Glomerular visceral epithelial cell (primary cell): ENCODE data around the gene DCUN1D2.
"Not testable (repeated sequence)": the region's sequence is repeated elsewhere in the genome, so short reads cannot be mapped to it uniquely, and the experiment has no call there.

Experiments
- DNase-seq: peaks from one replicate; pipeline ENCODE4 v3.0.0-alpha.2; 2016; ENCODE audit errors: extremely low spot score

The DCUN1D2 gene

GRCh38 chr13:113490496-113491417 is at the start of gene DCUN1D2:
Gene DCUN1D2 (minus strand): TSS chr13:113490711. CDS start chr13:113490669, 42 bp downstream.
- DNase-seq, result peak; percentile 98

DNA sequence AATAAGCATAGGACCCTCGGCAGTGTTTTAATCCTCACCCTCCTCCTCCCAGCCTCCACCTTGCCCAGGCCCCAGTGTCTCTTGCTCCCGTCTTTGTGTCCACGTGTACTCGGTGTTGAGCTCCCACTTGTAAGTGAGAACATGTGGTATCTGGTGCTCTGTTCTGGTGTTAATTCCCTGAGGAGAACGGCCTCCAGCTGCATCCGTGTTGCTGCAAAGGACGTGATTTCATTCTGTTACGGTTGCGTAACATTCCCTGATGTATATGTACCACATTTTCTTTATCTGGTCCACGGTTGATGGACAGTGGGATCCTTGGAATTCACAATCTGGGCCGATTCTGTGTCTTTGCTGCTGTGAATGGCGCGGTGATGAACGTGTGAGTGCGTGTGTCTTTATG is 49.3 kb upstream of the DCUN1D2 start:
- DNase-seq, result no peak

DNA sequence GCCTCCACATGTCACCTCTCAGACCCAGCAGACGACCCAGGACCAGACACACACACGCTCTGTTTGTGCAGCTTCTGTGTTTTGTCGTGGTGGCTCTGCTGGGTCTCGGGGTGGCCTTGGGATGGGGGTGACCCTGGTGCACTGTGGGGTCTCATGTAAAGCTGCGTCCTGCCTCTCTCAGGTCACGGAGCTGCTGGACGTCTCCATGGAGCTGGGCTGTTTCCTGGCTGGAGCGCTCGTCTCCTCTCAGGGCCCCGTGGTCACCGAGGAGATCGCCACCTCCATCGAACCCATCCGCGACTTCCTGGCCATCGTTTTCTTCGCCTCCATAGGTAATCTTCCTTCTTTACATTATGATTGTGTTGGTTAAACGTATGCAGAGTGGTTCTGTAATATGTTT is 48.7 kb upstream of the DCUN1D2 start:
- no peak for DNase-seq

- DNase-seq, result no peak
These were observed 48.2 kb upstream of the DCUN1D2 start for GRCh38 chr13:113538689-113539058.

DNA sequence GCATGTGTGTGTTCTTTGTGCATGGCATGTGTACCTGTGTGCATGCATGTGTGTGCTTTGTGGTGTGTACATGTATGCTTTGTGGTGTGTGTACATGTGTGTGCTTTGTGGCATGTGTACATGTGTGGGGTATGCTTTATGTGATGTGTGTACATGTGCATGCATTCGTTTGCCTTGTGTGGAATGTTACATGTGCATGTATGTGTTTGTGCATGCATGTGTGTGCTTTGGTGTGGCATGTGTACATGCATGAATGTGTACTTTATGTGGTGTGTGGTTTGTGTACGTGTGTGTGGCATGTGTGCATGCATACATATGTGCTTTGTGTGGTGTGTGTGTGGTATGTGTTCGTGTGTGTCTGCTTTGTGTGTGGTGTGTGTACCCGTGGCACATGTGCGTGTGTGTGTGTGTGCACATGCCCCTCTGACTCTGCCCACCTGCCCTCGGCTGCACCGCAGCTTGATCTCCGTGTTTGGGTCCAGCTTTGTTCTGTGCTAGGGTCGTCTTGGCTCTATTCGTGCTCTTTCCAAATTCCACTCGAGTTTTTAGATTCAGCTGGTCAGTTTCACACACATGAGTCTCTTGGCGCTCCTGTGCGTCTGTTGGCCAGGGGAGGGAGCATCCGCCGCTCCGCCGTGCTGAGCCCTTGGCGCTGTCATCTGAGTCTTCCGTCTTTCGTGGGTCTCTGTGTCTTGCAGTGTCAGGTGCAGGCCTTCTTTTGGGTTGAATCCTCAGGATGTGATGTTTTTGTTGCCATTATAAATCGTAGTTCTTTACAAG is 47.6 kb upstream of the DCUN1D2 start:
- no peak for DNase-seq

GRCh38 chr13:113537205-113537604 is 46.7 kb upstream of the DCUN1D2 start:
- no peak for DNase-seq

- no peak for DNase-seq
These were observed 46.1 kb upstream of the DCUN1D2 start for GRCh38 chr13:113536461-113537110.

DNA sequence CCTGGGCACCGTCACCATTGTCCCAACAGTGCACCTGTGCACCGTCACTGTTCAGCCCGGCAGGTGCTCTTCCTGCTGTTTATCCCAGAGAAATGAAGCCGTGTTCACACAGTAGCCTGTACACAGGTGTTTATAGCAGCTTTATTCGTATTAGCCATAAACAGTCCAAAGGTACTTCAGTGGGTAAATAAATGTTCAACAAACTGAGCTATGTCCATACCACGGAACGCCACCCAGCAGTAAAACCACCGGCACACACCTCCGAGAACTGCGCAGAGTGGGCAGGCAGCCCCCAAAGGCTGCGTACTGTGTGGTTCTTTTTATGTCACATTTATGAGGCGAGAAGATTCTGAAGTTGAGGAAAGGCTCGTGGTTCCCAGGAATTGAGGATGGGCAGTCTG is 44.9 kb upstream of the DCUN1D2 start:
- DNase-seq, result no peak

- no peak for DNase-seq
These were observed 43.8 kb upstream of the DCUN1D2 start for GRCh38 chr13:113534236-113534860.

GRCh38 chr13:113533161-113533840 is 42.8 kb upstream of the DCUN1D2 start:
- no peak for DNase-seq

DNA sequence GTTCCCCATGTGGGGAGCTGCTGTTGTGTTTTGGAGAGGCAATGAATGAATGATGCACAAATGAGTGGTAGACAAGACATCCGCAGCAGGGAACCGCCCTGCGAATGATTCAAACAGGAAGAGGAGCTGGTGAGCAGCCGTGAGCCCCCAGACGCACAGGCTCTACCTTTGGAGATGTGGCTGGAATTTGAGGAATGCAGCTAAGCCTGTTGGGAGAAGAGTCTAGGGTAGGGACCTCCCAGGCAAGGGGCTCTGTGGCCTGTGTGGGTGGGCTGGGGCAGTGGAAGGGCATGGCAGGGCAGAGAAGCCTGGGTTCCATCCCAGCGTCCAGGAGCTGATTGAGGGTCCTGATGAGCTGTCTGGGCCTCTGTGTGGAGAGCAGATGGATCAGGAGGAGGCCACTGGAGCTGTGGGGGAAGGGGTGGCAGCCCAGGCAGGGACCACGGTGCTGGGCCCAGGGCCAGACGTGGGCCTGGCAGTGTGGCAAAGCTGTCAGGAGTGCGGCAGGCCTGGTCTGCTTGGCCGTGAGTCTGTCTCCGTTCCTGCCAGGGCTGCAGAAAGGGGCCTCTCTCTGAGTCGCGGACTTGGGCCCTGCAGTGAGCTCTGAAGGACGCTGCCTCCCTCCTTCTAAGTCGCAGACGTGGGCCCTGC is 41.8 kb upstream of the DCUN1D2 start:
- DNase-seq, result peak; percentile 17

DNA sequence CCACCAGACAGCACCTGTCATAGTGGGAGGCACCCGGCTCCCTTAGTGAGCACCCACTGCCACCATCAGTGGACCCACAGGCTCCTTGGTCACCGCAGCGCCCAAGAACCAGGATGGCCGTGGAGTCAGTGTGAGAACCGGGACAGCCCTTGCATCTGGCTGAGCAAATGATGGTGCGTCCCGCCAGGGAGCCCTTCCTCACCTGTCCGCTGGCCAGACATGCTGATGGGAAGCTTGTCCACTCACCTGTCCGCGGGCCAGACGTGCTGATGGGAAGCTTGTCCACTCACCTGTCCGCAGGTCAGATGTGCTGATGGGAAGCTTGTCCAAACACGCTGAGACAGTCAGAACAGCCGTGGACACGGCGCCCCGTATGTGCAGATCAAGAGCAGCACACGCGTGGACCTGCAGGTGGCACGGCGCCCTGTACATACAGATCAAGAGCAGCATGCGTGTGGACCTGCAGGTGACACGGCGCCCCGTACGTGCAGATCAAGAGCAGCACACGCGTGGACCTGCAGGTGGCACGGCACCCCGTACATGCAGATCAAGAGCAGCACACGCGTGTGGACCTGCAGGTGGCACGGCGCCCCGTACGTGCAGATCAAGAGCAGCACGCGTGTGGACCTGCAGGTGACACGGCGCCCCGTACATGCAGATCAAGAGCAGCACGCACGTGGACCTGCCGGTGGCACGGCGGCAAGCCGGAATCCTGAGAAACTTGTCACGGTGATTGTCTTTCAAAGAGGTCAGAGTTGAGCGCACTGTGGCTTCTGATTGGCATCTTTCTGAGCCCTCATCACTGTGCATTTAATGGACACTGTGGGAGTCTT is 40.7 kb upstream of the DCUN1D2 start:
- DNase-seq, result no peak

GRCh38 chr13:113528813-113529180 is 38.3 kb upstream of the DCUN1D2 start:
- no peak for DNase-seq

GRCh38 chr13:113528101-113528812 is 37.7 kb upstream of the DCUN1D2 start:
- no peak for DNase-seq

DNA sequence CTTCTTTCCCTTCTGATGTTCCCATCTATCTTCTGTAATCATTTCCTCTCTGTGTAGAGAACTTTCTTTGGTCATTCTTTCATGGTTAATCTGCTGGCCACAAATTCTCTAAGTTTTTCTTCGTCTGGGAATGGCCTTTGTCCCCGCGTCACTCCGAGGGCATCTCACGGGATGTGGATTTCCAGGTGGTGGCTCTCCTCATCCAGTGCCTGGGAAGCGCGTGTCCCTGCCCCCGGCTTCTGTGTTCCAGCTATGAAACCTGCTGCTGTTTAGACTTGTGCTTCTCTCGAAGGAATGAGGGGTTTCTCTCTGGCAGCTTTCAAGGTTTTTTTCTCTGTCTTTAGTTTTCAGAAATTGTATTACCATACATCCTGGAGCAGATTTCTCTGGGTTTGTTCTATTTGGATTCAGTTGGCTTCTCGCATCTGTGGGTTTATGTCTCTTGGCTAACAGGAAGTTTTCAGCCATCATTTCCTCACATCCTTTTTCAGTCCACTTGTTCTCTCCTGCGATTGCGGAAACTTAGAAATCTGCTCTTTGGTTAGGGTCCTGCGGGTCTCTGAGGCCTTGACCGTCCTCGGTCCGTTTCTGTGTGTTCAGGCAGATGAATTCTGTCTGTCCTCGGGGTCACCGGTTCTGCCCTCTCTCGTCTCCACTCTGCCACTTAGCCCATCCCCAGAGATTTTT is 36.9 kb upstream of the DCUN1D2 start:
- DNase-seq, result no peak

GRCh38 chr13:113526466-113527220 is 36.1 kb upstream of the DCUN1D2 start:
- no peak for DNase-seq

GRCh38 chr13:113522438-113522837 is 31.9 kb upstream of the DCUN1D2 start:
- not testable (repeated sequence) for DNase-seq

- DNase-seq, result no peak
These were observed 30.1 kb upstream of the DCUN1D2 start for GRCh38 chr13:113520571-113520970.
